Keratinocyte (primary cell): ENCODE measurements around the gene PICALM.

ENCODE experiments used
- CTCF ChIP-seq, 3 experiments: IDR thresholded peaks in 1 of 3; conservative IDR thresholded peaks in 1 of 3; optimal IDR thresholded peaks in 1 of 3; 2 replicates in 2 of 3; 3 replicates in 1 of 3; pipeline versions ENCODE3 to v1.5.1; 2011; ENCODE audit warnings: low read length in 3 of 3, mild to moderate bottlenecking in 3 of 3, moderate library complexity in 2 of 3, control low read depth in 1 of 3, inconsistent platforms in 1 of 3; ENCODE audit not compliant: insufficient read depth in 2 of 3; ENCODE audit errors: extremely low read depth in 1 of 3
- EZH2 ChIP-seq: IDR thresholded peaks from one replicate; pipeline ENCODE4 v1.6.1; 2012; ENCODE audit warnings: inconsistent platforms, mild to moderate bottlenecking, low read length, moderate library complexity

DNA sequence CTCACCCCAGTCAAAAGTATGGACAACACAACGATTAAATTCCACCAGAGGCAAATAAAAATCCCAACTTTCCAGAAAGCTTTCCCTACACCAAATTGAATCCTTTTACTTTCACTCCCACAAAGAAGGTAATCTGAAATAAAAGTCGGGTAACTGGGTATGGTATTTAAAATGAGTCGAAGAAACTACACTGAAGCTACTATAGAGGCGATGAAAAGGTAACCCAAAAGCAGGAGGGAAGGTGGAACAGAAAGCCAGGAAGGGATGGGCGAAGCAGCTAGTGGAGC is 1.1 kb downstream of the PICALM start:
- TF ChIP-seq CTCF (optimal IDR thresholded peaks at IDR 0.05 in 1 of 3, IDR thresholded peaks at IDR 0.05 in 1 of 3, conservative IDR thresholded peaks at IDR 0.05 in 1 of 3; ENCODE audit: extremely low read depth in 1 of 3, insufficient read depth in 2 of 3, low read length in 3 of 3) (no peak), EZH2 (no peak)
